HEK293T (cell line): ENCODE data around the gene PRKAG1.

Experiments
- CTCF ChIA-PET: fragments of 350-600 bp; formaldehyde crosslinking; extraction: SDS; loops from one replicate; lab custom pipeline; 2021; ENCODE audit warnings: antibody characterized with exemption, inconsistent platforms; lab: Yijun Ruan, JAX
- POLR2A ChIA-PET: fragments of 350-600 bp; formaldehyde crosslinking; extraction: SDS; loops from one replicate; lab custom pipeline; 2020; ENCODE audit warnings: antibody characterized with exemption, inconsistent platforms; lab: Yijun Ruan, JAX
- DNase-seq: peaks from one replicate; pipeline ENCODE4 v3.0.0; 2012; ENCODE audit warnings: mixed read lengths; ENCODE audit errors: extremely low spot score
- ARNT ChIP-seq: fragments of 450-650 bp; IDR thresholded peaks from 2 replicates; pipeline ENCODE4 v1.6.1; 2017; ENCODE audit warnings: mild to moderate bottlenecking
- BHLHE40 ChIP-seq: fragments of 450-650 bp; IDR thresholded peaks from 2 replicates; pipeline ENCODE4 v1.6.1; 2016; ENCODE audit warnings: mild to moderate bottlenecking, moderate library complexity, borderline replicate concordance
- CTBP1 ChIP-seq: fragments of 450-650 bp; IDR thresholded peaks from 2 replicates; pipeline ENCODE4 v1.6.1; 2016; ENCODE audit warnings: borderline replicate concordance
- ELF4 ChIP-seq: fragments of 450-650 bp; IDR thresholded peaks from 2 replicates; pipeline ENCODE4 v1.6.1; 2017; ENCODE audit warnings: antibody characterized with exemption
- FOXA1 ChIP-seq: fragments of 450-650 bp; IDR thresholded peaks from 2 replicates; pipeline ENCODE4 v1.6.1; 2016; ENCODE audit warnings: mild to moderate bottlenecking
- FOXK2 ChIP-seq: fragments of 450-650 bp; IDR thresholded peaks from 2 replicates; pipeline ENCODE4 v1.6.1; 2016; ENCODE audit warnings: mild to moderate bottlenecking
- FOXM1 ChIP-seq: fragments of 450-650 bp; IDR thresholded peaks from 2 replicates; pipeline ENCODE4 v1.6.1; 2017; ENCODE audit warnings: mild to moderate bottlenecking, borderline replicate concordance
- HDGF ChIP-seq: fragments of 450-650 bp; IDR thresholded peaks from 2 replicates; pipeline ENCODE4 v1.6.1; 2017; ENCODE audit warnings: antibody characterized with exemption, borderline replicate concordance
- L3MBTL2 ChIP-seq: fragments of 450-650 bp; conservative IDR thresholded peaks from 2 replicates; pipeline ENCODE4 v1.6.1; 2016; ENCODE audit warnings: mild to moderate bottlenecking
- LEF1 ChIP-seq: fragments of 450-650 bp; IDR thresholded peaks from 2 replicates; pipeline ENCODE4 v1.6.1; 2017; ENCODE audit warnings: mild to moderate bottlenecking, borderline replicate concordance
- NFRKB ChIP-seq: fragments of 450-650 bp; IDR thresholded peaks from 2 replicates; pipeline ENCODE4 v1.6.1; 2016; ENCODE audit warnings: mild to moderate bottlenecking, moderate library complexity
- SP1 ChIP-seq: fragments of 450-650 bp; IDR thresholded peaks from 2 replicates; pipeline ENCODE4 v1.6.1; 2017
- SUZ12 ChIP-seq: fragments of 450-650 bp; IDR thresholded peaks from 2 replicates; pipeline ENCODE4 v1.6.1; 2016; ENCODE audit warnings: mild to moderate bottlenecking
- TARDBP ChIP-seq: fragments of 450-650 bp; IDR thresholded peaks from 2 replicates; pipeline ENCODE4 v1.6.1; 2016
- ZNF384 ChIP-seq: fragments of 450-650 bp; IDR thresholded peaks from 2 replicates; pipeline ENCODE4 v1.6.1; 2016
- TF ChIP-seq, protein P1 (sequence below): fragments of 450-650 bp; IDR thresholded peaks from 2 replicates; pipeline ENCODE4 v1.6.1; 2016

Gene PRKAG1

DNA sequence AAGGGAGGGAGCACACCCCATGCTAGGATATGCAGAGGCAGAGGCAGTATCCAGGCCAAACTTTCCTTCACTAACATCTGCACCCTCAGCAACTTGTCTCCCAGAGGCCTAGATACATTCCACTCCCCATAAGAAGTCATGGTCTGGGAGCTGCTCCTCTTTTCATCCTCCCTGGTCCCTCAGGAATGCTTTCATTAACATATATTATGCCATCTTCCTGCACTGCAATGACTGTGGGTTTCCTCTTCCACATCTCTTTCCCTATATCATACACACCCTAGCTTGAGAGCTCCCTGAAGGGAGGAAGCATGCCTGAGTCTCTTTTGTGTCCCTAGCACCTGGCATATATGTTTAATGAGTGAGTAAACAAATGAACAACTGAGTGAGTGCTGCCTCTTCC is 28.0 kb downstream of the PRKAG1 start:
- CTCF ChIA-PET = no interaction called here
- TF ChIP-seq CTBP1 (no peak), FOXK2 (no peak), SP1 (no peak), FOXA1 (no peak), LEF1 (no peak), TARDBP (no peak), SUZ12 (no peak), BHLHE40 (no peak), ARNT (no peak), ZNF384 (no peak), HDGF (no peak), L3MBTL2 (no peak), ELF4 (no peak)
- no peak for DNase-seq
- POLR2A ChIA-PET = no interaction called here

DNA sequence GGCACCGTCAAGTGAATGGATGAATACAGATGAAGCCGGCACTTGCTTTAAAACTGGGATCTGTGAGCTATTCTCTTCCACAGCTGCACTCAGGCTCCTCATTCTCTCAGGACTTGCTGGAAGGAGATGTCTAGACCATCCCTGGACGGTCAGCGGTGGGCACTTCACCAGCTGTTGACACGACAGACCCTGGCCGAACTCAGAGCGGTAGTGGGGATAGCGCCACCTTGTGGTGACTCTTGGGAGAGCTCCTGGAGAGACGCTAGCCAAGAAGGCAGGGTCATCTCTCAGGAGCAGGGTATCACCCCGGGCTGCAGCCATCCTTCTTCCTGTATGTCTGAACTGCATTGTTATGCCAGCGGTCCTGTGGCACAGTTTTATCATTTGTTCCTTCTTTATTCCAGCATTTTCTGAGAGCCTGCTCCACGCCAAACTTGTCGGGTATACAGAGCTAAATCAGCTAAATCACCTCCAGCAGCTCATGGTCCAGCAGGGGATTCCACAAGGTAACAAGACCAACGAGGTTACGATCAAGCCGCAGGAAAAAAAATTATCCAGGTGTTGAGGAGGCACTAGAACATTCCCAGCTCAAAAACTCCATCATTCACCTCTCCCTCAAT is 30.4 kb downstream of the PRKAG1 start:
- CTCF ChIA-PET = interaction anchor here (0.6 to 3.7 kb wide), 26 partner anchors 10 to 161 kb away, joined by 3 to 49 read pairs (median 5); partner anchors contain the start of genes ARF3, DDN, DDX23 and WNT1
- peak; percentile 82 for DNase-seq
- POLR2A ChIA-PET = interaction anchor here (0.8 to 1.6 kb wide), 5 partner anchors 8 to 136 kb away, joined by 3 to 12 read pairs (median 5); partner anchors contain the start of genes ARF3, DDX23 and PRKAG1
- TF ChIP-seq CTBP1 = no peak
- no peak for TF ChIP-seq FOXK2
- TF ChIP-seq HDGF = no peak
- TF ChIP-seq FOXA1 = no peak
- TF ChIP-seq, protein P1, sequence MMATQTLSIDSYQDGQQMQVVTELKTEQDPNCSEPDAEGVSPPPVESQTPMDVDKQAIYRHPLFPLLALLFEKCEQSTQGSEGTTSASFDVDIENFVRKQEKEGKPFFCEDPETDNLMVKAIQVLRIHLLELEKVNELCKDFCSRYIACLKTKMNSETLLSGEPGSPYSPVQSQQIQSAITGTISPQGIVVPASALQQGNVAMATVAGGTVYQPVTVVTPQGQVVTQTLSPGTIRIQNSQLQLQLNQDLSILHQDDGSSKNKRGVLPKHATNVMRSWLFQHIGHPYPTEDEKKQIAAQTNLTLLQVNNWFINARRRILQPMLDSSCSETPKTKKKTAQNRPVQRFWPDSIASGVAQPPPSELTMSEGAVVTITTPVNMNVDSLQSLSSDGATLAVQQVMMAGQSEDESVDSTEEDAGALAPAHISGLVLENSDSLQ = no peak
- no peak for TF ChIP-seq ELF4
- TF ChIP-seq SP1 = no peak
- TF ChIP-seq BHLHE40 = no peak
- TF ChIP-seq ZNF384 = no peak
- no peak for TF ChIP-seq L3MBTL2
- no peak for TF ChIP-seq TARDBP
- TF ChIP-seq ARNT = no peak
- no peak for TF ChIP-seq SUZ12
- no peak for TF ChIP-seq NFRKB

DNA sequence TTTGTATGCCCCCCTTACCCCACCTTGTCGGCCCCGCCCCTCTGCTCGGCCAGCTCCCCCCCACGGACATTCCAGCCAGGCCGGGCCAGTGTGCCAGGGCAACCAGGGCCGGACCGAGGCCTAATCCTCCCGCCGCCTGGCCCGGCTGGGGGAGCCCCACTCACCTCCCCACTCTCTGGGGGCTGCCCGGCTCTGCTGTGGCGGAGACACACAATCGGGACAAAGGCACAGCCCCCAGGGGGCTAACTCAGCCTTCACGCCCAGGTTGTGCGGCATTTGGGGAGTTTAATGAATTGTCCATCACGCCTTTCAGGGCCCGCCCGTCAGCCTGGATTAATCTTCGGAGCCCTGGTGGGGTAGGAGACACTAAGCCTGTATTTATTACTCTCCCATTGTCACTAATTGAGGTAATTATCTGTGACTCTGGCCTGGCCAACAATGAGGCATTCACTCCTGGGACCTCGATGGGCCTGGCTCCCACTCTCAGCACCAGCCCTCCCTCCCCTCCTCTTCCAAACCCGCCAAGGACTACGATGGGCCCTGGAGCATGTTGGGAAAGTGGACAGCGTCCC is 31.8 kb downstream of the PRKAG1 start:
- DNase-seq = no peak
- TF ChIP-seq FOXK2 = no peak
- no peak for TF ChIP-seq FOXM1
- TF ChIP-seq HDGF = no peak
- TF ChIP-seq FOXA1 = no peak
- no peak for TF ChIP-seq LEF1
- TF ChIP-seq SP1 = no peak
- TF ChIP-seq ARNT = no peak
- TF ChIP-seq, protein P1 = no peak
- no peak for TF ChIP-seq CTBP1
- no peak for TF ChIP-seq TARDBP
- no peak for TF ChIP-seq SUZ12
- TF ChIP-seq NFRKB = no peak
- TF ChIP-seq L3MBTL2 = no peak
- no peak for TF ChIP-seq ZNF384
- TF ChIP-seq ELF4 = no peak
- TF ChIP-seq BHLHE40 = no peak
- POLR2A ChIA-PET = no interaction called here
- CTCF ChIA-PET = interaction anchor here (2.1 to 3.7 kb wide), 4 partner anchors 9 to 53 kb away, joined by 10 to 49 read pairs (median 18); partner anchors contain the start of genes ARF3, DDN and WNT1

DNA sequence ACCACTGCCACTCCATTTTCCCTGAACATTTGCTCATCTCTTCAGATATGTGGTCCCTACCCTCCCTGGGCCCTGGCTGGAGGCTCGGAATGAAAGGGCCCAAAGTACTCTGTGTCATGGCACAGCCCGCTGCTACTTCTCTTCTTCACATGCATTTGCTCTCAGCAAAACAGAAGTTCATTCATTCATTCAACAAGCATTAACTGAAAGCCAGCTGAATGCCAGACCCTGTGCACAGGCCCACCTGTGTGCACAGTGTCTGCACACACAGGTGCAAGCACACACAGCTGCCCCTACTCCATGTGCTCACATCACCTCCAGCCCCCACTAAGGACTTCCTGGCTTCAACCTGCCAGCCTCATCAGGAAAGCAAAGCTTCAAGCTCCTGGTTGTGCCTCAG is 32.7 kb downstream of the PRKAG1 start:
- POLR2A ChIA-PET = no interaction called here
- TF ChIP-seq TARDBP (no peak), FOXK2 (no peak), L3MBTL2 (no peak), ELF4 (no peak), ZNF384 (no peak), LEF1 (no peak), FOXM1 (no peak), FOXA1 (no peak), ARNT (no peak), NFRKB (no peak), BHLHE40 (no peak), CTBP1 (no peak), SP1 (no peak)

DNA sequence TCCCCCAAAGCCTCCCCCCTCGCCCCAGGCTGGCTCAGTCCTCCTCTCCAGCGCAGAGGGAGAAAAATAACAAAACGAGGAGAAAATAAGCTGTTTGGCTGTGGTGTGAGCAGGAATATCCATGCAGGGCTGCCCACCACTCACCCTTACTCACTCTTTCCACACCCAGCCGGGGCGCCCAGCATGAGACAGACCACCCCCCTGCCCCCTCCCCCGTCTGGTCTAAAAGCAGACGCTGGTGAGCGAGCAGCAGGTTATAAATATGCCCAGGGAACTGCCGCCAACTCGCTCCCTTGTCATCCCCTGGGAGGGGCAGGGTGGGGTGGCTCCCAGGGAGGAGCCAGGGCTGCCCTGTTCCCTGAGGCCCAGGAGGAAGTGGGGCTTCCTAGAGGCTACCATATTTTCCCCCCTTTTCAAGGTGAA is 33.1 kb downstream of the PRKAG1 start:
- ChIA-PET CTCF (interaction anchor here (0.5 kb wide), 1 partner anchor 1311 kb away, joined by 4 read pairs; no protein-coding TSS in a partner anchor), POLR2A (interaction anchor here (1.0 kb wide), 1 partner anchor 14 kb away, joined by 3 read pairs; the partner anchor contains the start of gene WNT10B)
- no peak for DNase-seq

More for the DNA sequence above, 32.7 kb downstream of the PRKAG1 start:
- CTCF ChIA-PET = interaction anchor here (0.5 kb wide), 1 partner anchor 1311 kb away, joined by 4 read pairs; no protein-coding TSS in a partner anchor
- no peak for DNase-seq

More for the DNA sequence above, 33.1 kb downstream of the PRKAG1 start:
- TF ChIP-seq SUZ12 (no peak), HDGF (no peak), ZNF384 (no peak), ELF4 (no peak), BHLHE40 (no peak), CTBP1 (no peak), FOXA1 (no peak)
